Measurements from ENCODE around the gene PRSS53.
"Not testable (repeated sequence)": the region's sequence is repeated elsewhere in the genome, so short reads cannot be mapped to it uniquely, and the experiment has no call there.

Gene PRSS53

GRCh38 chr16:31088459-31089183, at the start of gene PRSS53:
Gene PRSS53 (minus strand): TSS chr16:31088943. CDS start chr16:31088809, 134 bp downstream.
- no peak for DNase-seq

- not testable (repeated sequence) for DNase-seq
Measured at GRCh38 chr16:31136822-31137499, 48.2 kb upstream of the PRSS53 start.

- no peak for DNase-seq
Measured at GRCh38 chr16:31136287-31136662, 47.5 kb upstream of the PRSS53 start.

GRCh38 chr16:31135535-31136286, 47.0 kb upstream of the PRSS53 start, which contains the start of gene PRSS8:
Gene PRSS8 (minus strand): TSS chr16:31135727. CDS start chr16:31135498, 229 bp downstream.
- no peak for DNase-seq

- DNase-seq = no peak
Measured at GRCh38 chr16:31134625-31135534, 46.1 kb upstream of the PRSS53 start.

- no peak for DNase-seq
Measured at GRCh38 chr16:31134091-31134571, 45.4 kb upstream of the PRSS53 start.

- DNase-seq = no peak
Measured at GRCh38 chr16:31133046-31133501, 44.3 kb upstream of the PRSS53 start.

GRCh38 chr16:31132303-31132979, 43.7 kb upstream of the PRSS53 start:
- no peak for DNase-seq

GRCh38 chr16:31131841-31132271, 43.1 kb upstream of the PRSS53 start:
- no peak for DNase-seq

- no peak for DNase-seq
Measured at GRCh38 chr16:31131416-31131815, 42.7 kb upstream of the PRSS53 start.

- DNase-seq = no peak
Measured at GRCh38 chr16:31130899-31131298, 42.2 kb upstream of the PRSS53 start.

GRCh38 chr16:31130336-31130891, 41.7 kb upstream of the PRSS53 start:
- no peak for DNase-seq

GRCh38 chr16:31129568-31130335, 41.0 kb upstream of the PRSS53 start:
- peak in 12 of 58 donors; percentile 19 to 56 (median 38) for DNase-seq

- peak in 24 of 58 donors; percentile 8 to 57 (median 36) for DNase-seq
Measured at GRCh38 chr16:31128711-31129567, 40.2 kb upstream of the PRSS53 start.

- no peak for DNase-seq
Measured at GRCh38 chr16:31127182-31127581, 38.4 kb upstream of the PRSS53 start.

GRCh38 chr16:31125844-31126243, 37.1 kb upstream of the PRSS53 start:
- no peak for DNase-seq

GRCh38 chr16:31120129-31120528, 31.4 kb upstream of the PRSS53 start:
- no peak for DNase-seq
